ENCODE results near the gene SERTAD2.

DNA sequence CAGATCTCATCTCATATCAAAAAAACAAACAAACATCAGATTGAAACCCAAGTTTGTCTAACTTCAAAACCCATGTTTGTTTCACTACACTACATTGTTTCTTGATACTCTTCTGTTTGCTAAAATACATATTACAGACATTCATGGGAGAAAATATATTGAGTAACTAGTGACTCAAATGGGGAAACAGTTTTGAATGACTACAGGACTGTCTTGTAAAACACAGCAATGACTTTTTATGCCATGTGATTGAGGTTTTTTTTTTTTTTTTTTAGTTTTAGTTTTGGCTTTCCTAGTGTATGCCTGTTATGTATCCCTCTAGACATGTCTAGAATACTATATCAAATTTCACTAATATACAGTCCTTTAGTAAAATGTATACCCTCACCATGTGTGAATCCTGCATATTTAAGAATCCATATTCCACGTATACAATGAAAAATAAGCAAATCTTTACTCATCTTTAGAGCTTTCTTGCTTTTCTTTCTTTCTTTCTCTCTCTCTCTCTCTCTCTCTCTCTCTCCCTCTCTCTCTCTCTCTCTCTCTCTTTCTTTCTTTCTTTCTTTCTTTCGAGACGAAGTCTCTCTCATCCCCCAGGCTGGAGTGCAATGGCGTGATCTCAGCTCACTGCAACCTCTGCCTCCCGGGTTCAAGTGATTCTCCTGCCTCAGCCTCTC is 46.6 kb upstream of the SERTAD2 start:
- TF ChIP-seq POLR2AphosphoS5 (IDR thresholded peaks at IDR 0.05): no peak
- TF ChIP-seq, protein P1, sequence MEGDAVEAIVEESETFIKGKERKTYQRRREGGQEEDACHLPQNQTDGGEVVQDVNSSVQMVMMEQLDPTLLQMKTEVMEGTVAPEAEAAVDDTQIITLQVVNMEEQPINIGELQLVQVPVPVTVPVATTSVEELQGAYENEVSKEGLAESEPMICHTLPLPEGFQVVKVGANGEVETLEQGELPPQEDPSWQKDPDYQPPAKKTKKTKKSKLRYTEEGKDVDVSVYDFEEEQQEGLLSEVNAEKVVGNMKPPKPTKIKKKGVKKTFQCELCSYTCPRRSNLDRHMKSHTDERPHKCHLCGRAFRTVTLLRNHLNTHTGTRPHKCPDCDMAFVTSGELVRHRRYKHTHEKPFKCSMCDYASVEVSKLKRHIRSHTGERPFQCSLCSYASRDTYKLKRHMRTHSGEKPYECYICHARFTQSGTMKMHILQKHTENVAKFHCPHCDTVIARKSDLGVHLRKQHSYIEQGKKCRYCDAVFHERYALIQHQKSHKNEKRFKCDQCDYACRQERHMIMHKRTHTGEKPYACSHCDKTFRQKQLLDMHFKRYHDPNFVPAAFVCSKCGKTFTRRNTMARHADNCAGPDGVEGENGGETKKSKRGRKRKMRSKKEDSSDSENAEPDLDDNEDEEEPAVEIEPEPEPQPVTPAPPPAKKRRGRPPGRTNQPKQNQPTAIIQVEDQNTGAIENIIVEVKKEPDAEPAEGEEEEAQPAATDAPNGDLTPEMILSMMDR (IDR thresholded peaks at IDR 0.05): no peak
